PC-9 (cell line): ENCODE data around the gene CFAP53.

Source experiments
- EZH2 ChIP-seq: fragments of 200-600 bp; sonication (generic); IDR thresholded peaks from 2 replicates; pipeline ENCODE4 v1.8.0; 2017; ENCODE audit warnings: antibody characterized with exemption, low read depth
- TF ChIP-seq, protein P1 (sequence below): fragments of 200-600 bp; sonication (generic); conservative IDR thresholded peaks from 2 replicates; pipeline ENCODE4 v1.6.1; 2017; ENCODE audit warnings: mixed run types, antibody characterized with exemption, mild to moderate bottlenecking, moderate library complexity

DNA sequence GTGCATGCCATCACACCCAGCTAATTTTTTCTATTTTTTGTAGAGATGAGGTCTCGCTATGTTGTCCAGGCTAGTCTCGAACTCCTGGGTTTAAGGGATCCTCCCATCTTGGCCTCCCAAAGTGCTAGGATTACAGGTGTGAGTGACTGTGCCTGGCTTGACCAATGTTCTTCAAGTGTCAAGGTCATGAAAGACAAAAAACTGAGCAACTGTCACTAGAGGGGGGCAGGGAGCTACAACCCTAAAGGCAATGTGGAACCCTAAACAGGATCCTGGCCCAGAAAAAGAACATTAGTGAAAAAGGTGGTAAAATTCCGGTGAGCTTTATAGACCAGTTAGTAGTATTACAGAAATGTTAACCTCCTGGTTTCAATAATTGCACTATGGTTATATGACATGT lies 78.6 kb downstream of the CFAP53 start:
- TF ChIP-seq, protein P1, sequence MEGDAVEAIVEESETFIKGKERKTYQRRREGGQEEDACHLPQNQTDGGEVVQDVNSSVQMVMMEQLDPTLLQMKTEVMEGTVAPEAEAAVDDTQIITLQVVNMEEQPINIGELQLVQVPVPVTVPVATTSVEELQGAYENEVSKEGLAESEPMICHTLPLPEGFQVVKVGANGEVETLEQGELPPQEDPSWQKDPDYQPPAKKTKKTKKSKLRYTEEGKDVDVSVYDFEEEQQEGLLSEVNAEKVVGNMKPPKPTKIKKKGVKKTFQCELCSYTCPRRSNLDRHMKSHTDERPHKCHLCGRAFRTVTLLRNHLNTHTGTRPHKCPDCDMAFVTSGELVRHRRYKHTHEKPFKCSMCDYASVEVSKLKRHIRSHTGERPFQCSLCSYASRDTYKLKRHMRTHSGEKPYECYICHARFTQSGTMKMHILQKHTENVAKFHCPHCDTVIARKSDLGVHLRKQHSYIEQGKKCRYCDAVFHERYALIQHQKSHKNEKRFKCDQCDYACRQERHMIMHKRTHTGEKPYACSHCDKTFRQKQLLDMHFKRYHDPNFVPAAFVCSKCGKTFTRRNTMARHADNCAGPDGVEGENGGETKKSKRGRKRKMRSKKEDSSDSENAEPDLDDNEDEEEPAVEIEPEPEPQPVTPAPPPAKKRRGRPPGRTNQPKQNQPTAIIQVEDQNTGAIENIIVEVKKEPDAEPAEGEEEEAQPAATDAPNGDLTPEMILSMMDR = no peak
- TF ChIP-seq EZH2 = no peak
